ENCODE data around the gene KIAA1217. TPM values are rescaled to one million over a fixed set of nuclear protein-coding genes. Genes with fewer than 3 reads are reported as not detected.

KIAA1217 gene
- total and polyA plus RNA-seq, 2 of the 4 experiments (the other 2 are of a cell fraction), result 3.4 to 4.4 TPM

- Histone ChIP-seq H3K27ac (ENCODE audit: insufficient read depth, low read length) (no peak overlapping the region), H3K4me2 (ENCODE audit: low read depth, low read length) (no peak overlapping the region), H3K23ac (ENCODE audit: low read depth, low read length) (no peak overlapping the region), H3K9ac (ENCODE audit: low read depth, low read length) (no peak overlapping the region), H3K9me3 (ENCODE audit: control insufficient read depth, insufficient read depth, low read length) (no peaks in the 10 kb centered on the region), H3K56ac (ENCODE audit: extremely low read depth, insufficient read depth, low read length) (no peak overlapping the region), H2AK5ac (ENCODE audit: low read depth, low read length) (no peak overlapping the region), H2BK15ac (ENCODE audit: low read depth, low read length) (no peak overlapping the region), H3K14ac (replicated peaks; ENCODE audit: low read depth, low read length) (no peak overlapping the region), H4K20me1 (ENCODE audit: insufficient read depth, low read length) (no peaks in the 10 kb centered on the region), H3K4me1 (ENCODE audit: control insufficient read depth, insufficient read depth, low read length) (peaks cover 2% of the 10 kb centered on the region; the same call in 1 of the 2 replicates), H3K79me1 (ENCODE audit: low read depth in 1 of 2, low read length in 2 of 2) (no peaks in the 10 kb centered on the region), H3K9me1 (ENCODE audit: insufficient read depth, low read length) (no peaks in the 10 kb centered on the region), H4K8ac (ENCODE audit: low read depth in 2 of 2, low read length in 2 of 2) (no peak overlapping the region), H2AFZ (replicated peaks; ENCODE audit: low read length, poor library complexity) (no peak overlapping the region), H2BK120ac (ENCODE audit: low read depth, low read length) (no peak overlapping the region), H2BK20ac (ENCODE audit: low read depth, low read length) (no peak overlapping the region), H2BK5ac (ENCODE audit: low read depth, low read length, poor library complexity, severe bottlenecking) (no peak overlapping the region), H3K18ac (ENCODE audit: low read depth, low read length) (no peak overlapping the region), H4K91ac (ENCODE audit: insufficient read depth, low read depth, low read length) (no peak overlapping the region), H4K5ac (ENCODE audit: low read depth, low read length) (no peak overlapping the region), H3K4ac (ENCODE audit: low read depth, low read length) (no peak overlapping the region), H2AK9ac (replicated peaks; ENCODE audit: low read depth, low read length, poor library complexity) (no peak overlapping the region), H3K4me3 (ENCODE audit: insufficient read depth, low read depth, low read length) (no peak overlapping the region), H3K27me3 (ENCODE audit: control insufficient read depth, insufficient read depth, low read length) (peaks cover 3% of the 10 kb centered on the region; the same call in 1 of the 2 replicates), H3K36me3 (ENCODE audit: control insufficient read depth, insufficient read depth, low read length) (no peaks in the 10 kb centered on the region)
- DNase-seq, result no peak
- in situ Hi-C loops (cut with MboI; ENCODE audit: low sequenced_read_pairs), result loop anchor here (10.0 to 25.0 kb wide), 2 partner anchors 290 to 1053 kb away; no protein-coding TSS in a partner anchor
- ChIA-PET CTCF (no interaction called here), POLR2A (ENCODE audit: unreplicated experiment) (no interaction called here)
- no peak for ATAC-seq (ENCODE audit: low read depth)
- intact Hi-C loops (cut with micrococcal nuclease), result no loop called here
- dilution Hi-C loops (cut with HindIII; ENCODE audit: low sequenced_read_pairs, unreplicated experiment), result no loop called here
- WGBS, 2 experiments (ENCODE audit: extremely low coverage in 2 of 2, insufficient read length in 1 of 2), result no CpG with 5 or more reads among the region's 4 CpGs
- TF ChIP-seq CHD1 (IDR thresholded peaks at IDR 0.05; ENCODE audit: low read depth, low read length) (no peak), MAZ (IDR thresholded peaks at IDR 0.05; ENCODE audit: borderline replicate concordance, low read depth, low read length) (no peak), CEBPB (IDR thresholded peaks at IDR 0.05; ENCODE audit: low read depth, low read length) (no peak), CTCF (conservative IDR thresholded peaks at IDR 0.05; ENCODE audit: low read depth, low read length) (no peak)
- BruUV-seq (replicated peaks), result no TSS peak
Observed at GRCh38 chr10:24215196-24215595, 6.3 kb downstream of the KIAA1217 start.
